Measurements from ENCODE around the gene PAPLN. TPM values are rescaled to one million over a fixed set of nuclear protein-coding genes. Genes with fewer than 3 reads are reported as not detected.
A peak's percentile ranks its signal among the peaks of the same experiment; 100 is the strongest.

The PAPLN gene
- total and polyA plus RNA-seq, 9 of the 15 experiments (the other 6 are each of a cell fraction or from before 2014, with no cell fraction given), result 0.43 to 3.5 (median 1.7) TPM

GRCh38 chr14:73264885-73265720 is 27.8 kb downstream of the PAPLN start:
- no peak overlapping the region for H3K4me3 ChIP-seq
- H3K9me1 ChIP-seq (ENCODE audit: control insufficient read depth, insufficient read depth, low read length), result no peaks in the 10 kb centered on the region
- TF ChIP-seq SPI1 (IDR thresholded peaks at IDR 0.05; ENCODE audit: borderline replicate concordance, low read depth, low read length), result no peak
- no peak for TF ChIP-seq SRSF9 (IDR thresholded peaks at IDR 0.05; ENCODE audit: borderline replicate concordance, low read depth, low read length)
- TF ChIP-seq POLR2G (IDR thresholded peaks at IDR 0.05; ENCODE audit: low read depth, low read length), result 0 out of 2 replicates have a peak, but pooled peaks have one; percentile 36
- TF ChIP-seq C11orf30 (IDR thresholded peaks at IDR 0.05; ENCODE audit: low read depth), result no peak
- no peak for TF ChIP-seq TCF7 (IDR thresholded peaks at IDR 0.05; ENCODE audit: borderline replicate concordance)
- TF ChIP-seq LCOR (CRISPR knock-in tag; IDR thresholded peaks at IDR 0.05), result no peak
- no peak for TF ChIP-seq ESRRA (IDR thresholded peaks at IDR 0.05; ENCODE audit: borderline replicate concordance, low read depth)
- no peak overlapping the region for H3K4me2 ChIP-seq (ENCODE audit: insufficient read depth, low read length)
- DNase-seq (ENCODE audit: extremely low read depth in 1 of 4, low spot score in 3 of 4) (no peak), FAIRE-seq (no peak), ATAC-seq (peak; percentile 13; the same call in 1 of the 3 replicates)
- H3K79me2 ChIP-seq (ENCODE audit: control insufficient read depth, insufficient read depth, low read length), result no peaks in the 10 kb centered on the region
- H3K36me3 ChIP-seq (ENCODE audit: control insufficient read depth, insufficient read depth, low read length), result no peaks in the 10 kb centered on the region
- H3K4me1 ChIP-seq (replicated peaks in 1 of 2; ENCODE audit: control insufficient read depth in 2 of 2, insufficient read depth in 2 of 2, low read length in 2 of 2), result peaks cover 0 to 11% of the 10 kb centered on the region in 2 experiments; a peak in 2 of 5 replicates
- ChIA-PET CTCF (ENCODE audit: low intra/inter-chr PET ratio) (no interaction called here), POLR2A (interaction anchor here (0.9 to 1.6 kb wide), 2 partner anchors 13 kb away, joined by 3 to 4 read pairs; no protein-coding TSS in a partner anchor)
- H3K27ac ChIP-seq (ENCODE audit: extremely low read depth, low read depth, low read length), result no peak overlapping the region
- H3K27me3 ChIP-seq (ENCODE audit: control insufficient read depth in 2 of 2, insufficient read depth in 2 of 2, low read length in 2 of 2), result no peaks in the 10 kb centered on the region
- in situ Hi-C loops (cut with MboI) (no loop called here), intact Hi-C loops (cut with micrococcal nuclease) (no loop called here)
- WGBS (ENCODE audit: insufficient coverage, low coverage, missing lambda C conversion rate), result 55% methylated on average over 11 of the region's 18 CpGs
- no peaks in the 10 kb centered on the region for H4K20me1 ChIP-seq (replicated peaks; ENCODE audit: control insufficient read depth, insufficient read depth, low read length)
- no peak overlapping the region for H2AFZ ChIP-seq (ENCODE audit: low read depth, low read length)
- H3K9me3 ChIP-seq (replicated peaks; ENCODE audit: control insufficient read depth, insufficient read depth, low read depth, low read length), result no peaks in the 10 kb centered on the region
- BruUV-seq (replicated peaks), result no TSS peak
- H3K9ac ChIP-seq (ENCODE audit: insufficient read depth in 1 of 2, low read depth in 2 of 2, low read length in 2 of 2), result no peak overlapping the region; a peak in 1 of 4 replicates
